GM06990 (cell line): Measurements from ENCODE around the gene NT5C1B.

ENCODE experiments used
- DNase-seq: peaks from one replicate; pipeline ENCODE4 v3.0.0-alpha.2; 2011; ENCODE audit not compliant: insufficient read length; ENCODE audit errors: extremely low read depth
- H3K27me3 ChIP-seq: replicated peaks from 2 replicates; pipeline ENCODE4 v1.6.0; 2011; ENCODE audit warnings: low read length; ENCODE audit not compliant: control insufficient read depth, insufficient read depth
- H3K36me3 ChIP-seq: 2 replicates; pipeline ENCODE4 v1.5.1; 2011; ENCODE audit warnings: low read length; ENCODE audit not compliant: control insufficient read depth, insufficient read depth
- H3K4me3 ChIP-seq: replicated peaks from 2 replicates; pipeline ENCODE4 v1.5.1; 2011; ENCODE audit warnings: low read depth, mild to moderate bottlenecking, control low read depth, low read length
- TF ChIP-seq, protein P1 (sequence below): IDR thresholded peaks from 2 replicates; pipeline ENCODE4 v1.5.1; 2011; ENCODE audit warnings: low read length, control low read depth, mild to moderate bottlenecking, inconsistent platforms; ENCODE audit not compliant: insufficient read depth, poor library complexity, severe bottlenecking

NT5C1B gene

DNA sequence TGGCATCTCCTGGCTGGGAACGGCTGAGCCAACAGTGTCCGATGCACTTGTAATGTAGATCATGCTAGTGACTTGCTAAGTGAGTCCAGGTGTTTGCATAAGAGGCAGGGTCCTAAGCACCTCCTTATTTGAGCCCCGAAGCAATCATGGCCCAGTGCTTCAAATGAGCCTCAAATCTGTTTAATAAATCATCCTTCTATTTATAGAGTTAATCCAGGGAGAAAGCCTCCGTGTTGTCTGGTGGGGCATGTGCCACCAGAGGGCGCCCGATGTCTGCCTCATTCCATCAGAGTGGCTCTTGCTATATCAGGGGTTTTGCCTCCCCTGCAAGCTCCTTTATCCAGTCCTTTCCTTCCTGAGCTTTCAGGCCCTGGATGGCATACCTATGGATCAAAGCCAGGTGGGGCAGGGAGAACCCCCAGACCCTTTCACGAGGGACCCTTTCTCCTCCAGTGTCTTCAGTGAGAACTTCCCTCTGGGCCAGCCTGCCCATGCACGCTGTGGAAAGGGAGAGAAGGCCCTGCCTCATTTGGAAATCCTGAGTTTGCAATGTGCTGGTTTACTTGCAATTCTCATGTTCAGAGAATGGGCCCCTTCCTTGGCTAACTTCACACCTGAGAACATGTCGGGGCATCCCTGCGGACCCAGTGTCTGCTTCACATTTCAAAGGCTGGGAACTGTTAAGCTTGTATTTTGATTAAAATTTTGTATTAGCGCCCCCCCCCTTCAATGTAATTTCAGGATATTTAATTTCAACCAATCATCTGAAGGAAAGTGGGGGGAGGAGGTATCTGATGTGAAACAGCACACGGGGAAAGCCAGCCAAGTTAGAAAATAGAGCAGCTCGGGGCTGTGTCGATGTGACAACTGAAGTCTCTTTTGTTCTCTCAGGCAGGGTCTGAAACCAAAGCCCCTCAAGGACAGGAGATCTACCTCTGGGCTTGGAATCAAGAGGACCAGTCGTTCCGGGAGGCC is 68.6 kb downstream of the NT5C1B start:
- Histone ChIP-seq H3K4me3 (no peak overlapping the region), H3K27me3 (no peaks in the 10 kb centered on the region; the same call in 1 of the 2 replicates), H3K36me3 (no peaks in the 10 kb centered on the region)
- TF ChIP-seq, protein P1, sequence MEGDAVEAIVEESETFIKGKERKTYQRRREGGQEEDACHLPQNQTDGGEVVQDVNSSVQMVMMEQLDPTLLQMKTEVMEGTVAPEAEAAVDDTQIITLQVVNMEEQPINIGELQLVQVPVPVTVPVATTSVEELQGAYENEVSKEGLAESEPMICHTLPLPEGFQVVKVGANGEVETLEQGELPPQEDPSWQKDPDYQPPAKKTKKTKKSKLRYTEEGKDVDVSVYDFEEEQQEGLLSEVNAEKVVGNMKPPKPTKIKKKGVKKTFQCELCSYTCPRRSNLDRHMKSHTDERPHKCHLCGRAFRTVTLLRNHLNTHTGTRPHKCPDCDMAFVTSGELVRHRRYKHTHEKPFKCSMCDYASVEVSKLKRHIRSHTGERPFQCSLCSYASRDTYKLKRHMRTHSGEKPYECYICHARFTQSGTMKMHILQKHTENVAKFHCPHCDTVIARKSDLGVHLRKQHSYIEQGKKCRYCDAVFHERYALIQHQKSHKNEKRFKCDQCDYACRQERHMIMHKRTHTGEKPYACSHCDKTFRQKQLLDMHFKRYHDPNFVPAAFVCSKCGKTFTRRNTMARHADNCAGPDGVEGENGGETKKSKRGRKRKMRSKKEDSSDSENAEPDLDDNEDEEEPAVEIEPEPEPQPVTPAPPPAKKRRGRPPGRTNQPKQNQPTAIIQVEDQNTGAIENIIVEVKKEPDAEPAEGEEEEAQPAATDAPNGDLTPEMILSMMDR: peak; percentile 84
- peak; percentile 17 for DNase-seq

DNA sequence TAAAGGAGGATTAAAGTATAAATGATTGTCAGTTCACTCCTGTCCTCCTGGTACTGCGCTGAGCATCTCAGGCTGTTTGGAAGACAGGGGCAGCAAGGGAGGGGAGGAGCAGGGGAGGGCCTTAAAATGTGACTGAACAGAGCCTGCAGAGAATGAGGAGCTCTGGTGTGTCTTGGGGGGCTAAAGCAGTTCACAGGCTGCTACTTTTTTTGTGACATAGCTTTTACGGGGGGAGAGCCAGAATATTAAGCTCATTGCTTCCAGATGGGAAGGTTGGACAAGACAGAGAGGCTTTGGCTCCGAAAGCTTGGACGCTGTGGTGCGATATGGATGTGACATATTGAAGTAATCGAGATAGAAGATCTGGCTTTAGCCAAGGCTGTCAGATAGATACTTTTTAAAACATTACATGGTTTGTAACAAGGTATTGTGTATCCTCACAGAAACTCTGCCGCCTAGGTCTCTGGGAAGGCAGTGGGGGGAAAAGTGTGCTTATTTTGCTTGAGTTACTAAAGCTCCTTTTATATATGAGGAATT is 69.4 kb downstream of the NT5C1B start:
- no peak overlapping the region for H3K4me3 ChIP-seq
- H3K27me3 ChIP-seq: no peaks in the 10 kb centered on the region; the same call in 1 of the 2 replicates
- TF ChIP-seq, protein P1: no peak
- DNase-seq: no peak
- no peaks in the 10 kb centered on the region for H3K36me3 ChIP-seq

GRCh38 chr2:18518116-18519111 is 71.0 kb downstream of the NT5C1B start:
- DNase-seq: no peak
- TF ChIP-seq, protein P1: no peak

DNA sequence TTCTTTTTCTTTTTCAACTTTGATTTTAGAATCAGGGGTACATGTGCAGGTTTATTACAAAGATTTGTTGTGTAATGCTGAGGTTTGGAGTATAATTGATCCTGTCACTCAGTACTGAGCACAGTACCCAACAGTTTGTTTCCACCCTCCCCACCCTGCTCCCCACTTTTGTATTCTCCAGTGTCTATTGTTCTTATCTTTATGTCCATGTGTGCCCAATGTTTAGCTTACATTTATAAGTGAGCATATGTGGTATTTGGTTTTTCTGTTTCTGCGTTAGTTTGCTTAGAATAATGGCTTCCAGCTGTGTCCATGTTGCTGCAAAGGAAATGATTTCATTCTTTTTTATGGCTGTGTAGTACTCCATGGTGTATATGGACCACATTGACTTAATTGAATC is 72.0 kb downstream of the NT5C1B start:
- Histone ChIP-seq H3K4me3 (no peak overlapping the region), H3K36me3 (no peaks in the 10 kb centered on the region), H3K27me3 (no peaks in the 10 kb centered on the region; the same call in 1 of the 2 replicates)
- no peak for DNase-seq
- TF ChIP-seq, protein P1: no peak

More at GRCh38 chr2:18518116-18519111, 71.0 kb downstream of the NT5C1B start:
- H3K36me3 ChIP-seq: no peaks in the 10 kb centered on the region
- no peaks in the 10 kb centered on the region; the same call in 1 of the 2 replicates for H3K27me3 ChIP-seq
- H3K4me3 ChIP-seq: no peak overlapping the region

GRCh38 chr2:18516112-18516511 is 73.3 kb downstream of the NT5C1B start:
- H3K36me3 ChIP-seq: no peaks in the 10 kb centered on the region
- no peak for DNase-seq
- H3K4me3 ChIP-seq: no peak overlapping the region
- no peaks in the 10 kb centered on the region; the same call in 1 of the 2 replicates for H3K27me3 ChIP-seq
- TF ChIP-seq, protein P1: no peak
